Stimulated activated CD8-positive, alpha-beta memory T cell treated with anti-CD3 and anti-CD28 coated beads, Interleukin-7, amount 100 ng/mL, for 4 hours (primary cell): ENCODE data around the gene CD68.
A peak's percentile ranks its signal among the peaks of the same experiment; 100 is the strongest.
"Not testable (repeated sequence)": the region's sequence is repeated elsewhere in the genome, so short reads cannot be mapped to it uniquely, and the experiment has no call there.

Source experiments
- DNase-seq, 2 donors: peaks; one replicate each; pipeline ENCODE4 v3.0.0-alpha.2; 2020; ENCODE audit warnings: low read depth in 2 of 2

The CD68 gene

DNA sequence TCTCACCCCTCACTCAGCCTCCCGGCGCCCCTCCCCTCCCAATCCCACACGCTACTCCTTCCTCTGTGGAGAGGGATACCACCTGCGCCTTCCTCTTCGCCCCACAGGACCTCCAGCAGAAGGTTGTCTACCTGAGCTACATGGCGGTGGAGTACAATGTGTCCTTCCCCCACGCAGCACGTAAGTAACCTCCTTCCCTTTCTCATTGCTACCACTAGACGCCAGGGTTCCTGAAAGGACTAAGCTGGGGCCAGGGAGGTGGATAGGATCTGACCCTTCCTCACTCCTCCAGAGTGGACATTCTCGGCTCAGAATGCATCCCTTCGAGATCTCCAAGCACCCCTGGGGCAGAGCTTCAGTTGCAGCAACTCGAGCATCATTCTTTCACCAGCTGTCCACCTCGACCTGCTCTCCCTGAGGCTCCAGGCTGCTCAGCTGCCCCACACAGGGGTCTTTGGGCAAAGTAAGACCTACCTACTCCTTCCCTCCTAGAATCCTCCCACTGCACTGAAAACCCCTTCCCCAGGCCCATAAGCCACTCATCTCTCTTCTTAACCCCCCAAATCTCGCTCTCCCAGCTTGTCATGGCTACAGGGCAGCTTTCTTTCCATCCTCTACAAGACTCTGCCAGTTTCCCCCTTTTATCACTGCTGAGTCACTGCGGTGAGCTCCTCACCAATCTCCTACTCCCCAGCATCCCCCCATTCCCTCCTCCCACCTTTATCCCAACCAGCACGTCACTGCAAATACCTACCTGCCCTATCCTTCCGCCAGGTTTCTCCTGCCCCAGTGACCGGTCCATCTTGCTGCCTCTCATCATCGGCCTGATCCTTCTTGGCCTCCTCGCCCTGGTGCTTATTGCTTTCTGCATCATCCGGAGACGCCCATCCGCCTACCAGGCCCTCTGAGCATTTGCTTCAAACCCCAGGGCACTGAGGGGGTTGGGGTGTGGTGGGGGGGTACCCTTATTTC lies 1.5 kb downstream of the CD68 start:
- DNase-seq, result no peak

DNA sequence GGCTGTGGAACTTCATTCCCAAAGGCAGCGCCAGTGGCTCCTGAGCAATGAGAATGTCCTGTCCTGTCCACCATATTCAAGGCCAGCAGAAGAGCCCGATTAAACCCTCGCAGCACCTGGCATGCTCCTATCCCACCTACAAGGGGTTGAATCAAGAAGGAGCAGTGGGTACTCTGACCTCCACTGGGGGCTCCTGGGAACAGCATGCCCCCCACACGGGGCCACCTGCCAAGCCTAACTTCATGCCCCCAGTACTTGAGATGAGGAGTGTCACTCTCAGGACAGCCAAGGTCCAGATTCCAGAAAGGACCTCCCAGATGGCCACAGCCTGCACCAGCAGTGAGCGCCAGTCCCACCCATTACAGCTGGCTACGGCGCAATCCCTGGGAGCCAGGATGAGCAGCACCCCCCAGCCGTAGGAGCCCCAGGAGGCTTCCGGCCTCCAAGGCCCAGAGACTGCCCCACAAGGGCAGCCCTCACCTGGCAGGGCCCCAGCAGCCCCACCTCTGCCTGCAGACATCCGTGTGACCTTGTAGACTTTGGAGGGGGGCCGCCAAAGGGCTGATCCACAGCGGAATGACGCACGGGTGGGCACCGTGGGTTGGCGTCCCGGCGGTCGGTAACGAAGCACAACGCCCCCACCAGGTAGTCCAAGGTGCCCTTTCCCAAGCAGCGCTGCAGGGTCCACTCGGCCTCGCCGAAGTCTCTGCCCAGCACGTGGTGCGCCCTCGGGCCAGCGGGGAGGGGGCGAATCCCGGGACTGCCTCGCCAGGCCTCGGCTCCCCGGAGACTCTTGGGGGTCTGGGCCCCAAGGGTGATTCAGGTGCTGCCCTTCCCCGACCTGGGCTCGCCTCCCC lies 3.2 kb downstream of the CD68 start:
- DNase-seq, result no peak

DNA sequence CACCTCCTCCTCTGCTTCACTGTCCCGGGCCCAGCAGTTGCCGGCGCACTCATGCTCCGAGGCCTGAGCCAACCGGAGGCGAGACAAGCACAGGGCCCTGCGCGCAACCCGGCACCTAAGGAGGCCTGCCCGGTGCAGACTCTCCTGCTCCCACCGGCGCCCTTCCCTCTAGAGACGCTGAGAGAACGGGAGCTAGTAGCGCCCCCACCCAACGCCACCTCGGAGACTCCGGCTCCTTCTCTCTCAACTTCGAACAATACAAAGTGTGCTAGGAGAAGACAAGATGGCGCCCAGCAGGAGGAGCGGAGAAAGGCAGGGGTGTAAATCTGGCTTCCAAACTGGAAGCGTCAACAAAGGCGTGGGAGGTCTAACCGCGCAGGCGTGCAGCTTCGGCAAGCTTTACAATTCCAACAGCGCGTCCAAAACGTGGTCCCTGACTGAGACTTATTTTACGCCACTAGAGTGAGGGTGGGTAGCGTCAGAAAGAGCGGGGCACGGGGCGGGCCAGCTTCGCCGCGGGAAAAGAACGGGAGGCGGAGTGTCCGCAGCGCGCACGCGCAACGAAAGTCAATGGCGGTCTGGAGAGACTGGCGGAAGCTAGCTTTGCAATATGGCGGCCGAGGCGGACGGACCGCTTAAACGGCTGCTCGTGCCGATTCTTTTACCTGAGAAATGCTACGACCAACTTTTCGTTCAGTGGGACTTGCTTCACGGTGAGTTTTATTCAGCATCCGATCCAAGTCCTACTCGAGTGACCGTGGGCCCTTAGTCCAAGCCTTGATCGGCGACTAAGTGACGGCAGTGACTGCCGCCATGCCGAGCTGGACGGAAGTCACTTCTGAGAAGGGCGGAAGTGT lies 4.0 kb downstream of the CD68 start, which contains the start of gene MPDU1:
Gene MPDU1, plus strand, starts transcription at position 600 of the 857 bp plus-strand sequence. Its CDS starts 11 bp downstream, at position 611.
- DNase-seq, result peak; percentile 91 to 93

DNA sequence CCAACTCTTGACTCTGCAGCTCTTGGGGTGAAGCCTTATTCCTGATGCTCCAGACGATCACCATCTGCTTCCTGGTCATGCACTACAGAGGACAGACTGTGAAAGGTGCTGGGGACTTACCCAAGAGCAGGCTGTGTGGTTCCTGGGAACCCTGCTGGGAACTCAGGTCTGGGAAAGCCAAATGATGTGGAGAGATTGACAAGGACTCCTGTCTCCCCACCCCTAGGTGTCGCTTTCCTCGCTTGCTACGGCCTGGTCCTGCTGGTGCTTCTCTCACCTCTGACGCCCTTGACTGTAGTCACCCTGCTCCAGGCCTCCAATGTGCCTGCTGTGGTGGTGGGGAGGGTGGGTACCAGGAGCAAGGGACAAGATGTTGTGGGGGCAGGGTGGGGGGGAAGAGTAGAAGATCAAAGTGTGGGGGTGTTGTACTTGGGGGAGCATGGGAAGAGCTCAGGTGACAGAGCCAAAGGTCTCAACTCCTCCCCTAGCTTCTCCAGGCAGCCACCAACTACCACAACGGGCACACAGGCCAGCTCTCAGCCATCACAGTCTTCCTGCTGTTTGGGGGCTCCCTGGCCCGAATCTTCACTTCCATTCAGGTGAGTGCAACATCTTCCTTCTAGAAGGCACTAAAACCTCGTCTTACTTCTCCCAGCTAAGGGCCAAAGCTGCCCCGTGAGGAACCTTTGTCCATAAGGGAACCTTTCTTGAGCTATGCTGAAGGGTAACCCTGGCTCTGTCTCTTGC lies 7.4 kb downstream of the CD68 start:
- no peak for DNase-seq

DNA sequence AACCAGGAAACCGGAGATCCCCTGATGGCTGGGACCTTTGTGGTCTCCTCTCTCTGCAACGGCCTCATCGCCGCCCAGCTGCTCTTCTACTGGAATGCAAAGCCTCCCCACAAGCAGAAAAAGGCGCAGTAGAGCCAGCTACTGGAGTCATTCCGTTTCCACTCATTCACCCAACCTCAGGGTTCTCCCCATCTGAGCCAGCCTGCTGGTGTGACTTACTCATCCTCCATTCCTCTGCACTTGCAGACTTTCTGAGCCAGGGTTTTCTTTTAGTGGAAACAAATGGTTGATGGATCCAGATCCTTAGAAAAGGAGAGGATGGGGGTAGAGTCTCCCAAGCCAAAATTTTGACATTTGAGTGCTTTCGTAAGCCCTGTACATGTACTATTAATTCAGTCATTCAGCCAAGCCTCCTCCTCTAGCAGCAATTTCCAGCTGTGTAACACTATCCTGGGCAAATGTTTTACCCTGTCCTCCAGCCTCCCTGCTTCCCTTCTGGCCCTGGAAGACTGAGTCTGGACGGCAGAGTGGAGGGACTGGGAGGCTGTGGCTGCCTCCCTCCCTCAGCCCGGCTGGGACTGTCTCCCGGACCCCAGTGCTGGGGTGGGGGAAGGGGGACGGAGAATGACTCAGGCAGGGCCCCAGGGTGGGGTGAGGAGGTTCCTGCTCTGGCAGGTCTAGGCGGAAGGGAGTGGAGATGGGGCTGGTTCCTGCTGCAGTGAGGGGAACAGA lies 8.1 kb downstream of the CD68 start:
- DNase-seq, result no peak

DNA sequence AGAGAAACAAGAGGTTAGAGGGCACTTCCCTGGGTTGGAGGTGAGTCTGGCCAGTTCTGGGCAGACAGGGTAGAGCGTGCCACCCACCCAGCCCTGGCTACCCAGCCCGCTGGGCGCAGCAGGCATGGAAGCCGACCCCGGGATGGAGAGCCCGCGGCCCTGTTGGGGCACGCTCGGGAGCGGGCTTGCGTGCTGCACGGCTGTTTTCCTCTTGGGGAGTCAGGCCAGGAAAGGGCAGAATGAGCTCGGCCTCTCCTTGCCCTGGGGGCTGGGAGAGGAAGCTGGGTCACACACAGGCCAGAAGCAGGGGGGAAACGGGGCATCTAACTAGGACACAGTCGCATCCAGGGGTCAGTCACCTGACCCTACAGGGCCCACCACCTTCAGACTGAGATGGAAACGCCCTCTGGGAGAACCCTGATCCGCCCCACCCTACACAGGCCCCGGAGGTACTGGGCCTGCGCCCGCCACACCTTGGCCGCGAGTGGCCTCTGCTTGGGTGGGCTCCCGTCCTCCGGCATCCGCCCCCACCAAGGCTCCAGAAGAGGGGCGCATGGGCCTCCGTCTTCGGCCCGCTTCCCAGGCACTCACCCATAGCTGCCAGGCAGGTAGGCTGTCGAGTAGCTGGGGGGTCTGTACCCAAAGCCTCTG lies 9.2 kb downstream of the CD68 start:
- no peak for DNase-seq

DNA sequence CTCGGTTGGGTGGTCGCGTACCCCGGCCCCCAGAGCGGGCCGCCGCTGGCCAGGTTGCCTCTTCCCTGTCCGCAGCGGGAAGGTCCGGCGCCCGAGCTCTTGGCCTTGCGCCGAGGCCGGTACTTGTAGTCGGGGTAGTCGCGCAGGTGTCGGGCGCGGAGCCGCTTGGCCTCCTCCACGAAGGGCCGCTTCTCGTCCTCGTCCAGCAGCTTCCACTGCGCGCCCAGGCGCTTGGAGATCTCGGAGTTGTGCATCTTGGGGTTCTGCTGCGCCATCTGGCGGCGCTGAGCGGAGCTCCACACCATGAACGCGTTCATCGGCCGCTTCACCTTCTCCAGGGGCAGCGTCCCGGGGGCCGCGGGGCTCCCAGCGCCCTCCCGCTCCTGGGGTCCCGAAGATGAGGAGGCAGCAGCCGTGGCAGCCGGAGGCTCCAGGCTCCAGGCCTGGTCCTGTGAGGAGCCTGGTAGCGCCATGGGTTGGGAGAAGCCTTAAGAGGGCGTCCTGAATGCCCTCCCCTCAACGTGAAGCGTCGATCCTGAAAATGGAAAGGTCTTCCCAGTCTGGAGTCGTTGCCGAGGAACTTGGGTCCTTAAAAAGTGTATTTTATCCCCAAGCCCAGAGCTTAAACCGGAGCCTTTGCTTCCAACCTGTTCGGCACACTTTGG lies 9.9 kb downstream of the CD68 start:
- peak; percentile 22 to 55 for DNase-seq

DNA sequence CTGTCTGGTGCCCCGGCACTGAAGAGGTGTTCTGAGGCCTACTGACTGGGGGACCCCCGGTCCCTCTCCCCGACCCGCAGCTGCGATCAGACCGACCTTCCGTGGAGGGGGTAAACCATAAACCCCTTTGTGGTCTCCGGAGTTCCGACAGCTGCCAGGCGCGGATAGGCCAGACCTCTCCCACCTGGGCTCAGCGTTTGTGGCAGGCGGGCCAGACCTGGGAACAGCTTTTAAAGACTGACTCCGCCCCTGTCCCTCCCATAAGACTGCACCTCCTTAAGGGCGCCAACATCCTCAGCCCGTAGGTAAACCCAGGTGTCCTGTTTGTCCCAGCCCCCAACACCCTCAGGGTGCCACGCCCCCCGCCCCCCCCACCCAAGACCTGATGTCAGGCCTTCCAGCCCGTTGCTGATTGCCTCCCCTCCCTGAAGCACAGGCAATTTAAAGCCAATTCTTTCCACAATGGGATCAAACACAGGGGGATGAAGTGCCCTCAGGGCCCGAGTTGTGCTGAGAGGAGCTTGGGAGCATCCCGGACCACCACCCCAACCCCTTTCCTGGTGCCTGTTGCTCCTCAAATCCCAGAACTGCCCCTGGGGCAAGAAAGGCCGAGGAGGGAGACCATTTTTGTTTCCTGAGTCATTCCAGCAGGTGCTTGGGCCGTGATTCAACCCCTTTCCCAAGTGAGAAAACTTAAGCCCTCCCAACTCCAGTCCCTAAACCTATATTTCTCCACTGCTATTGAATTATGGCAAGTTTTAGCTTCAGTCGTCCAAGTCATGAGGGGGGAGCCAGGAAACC lies 10.7 kb downstream of the CD68 start, which contains the start of gene SOX15:
Gene SOX15, minus strand, starts transcription at position 204 of the 801 bp plus-strand sequence. CDS start 418 bp downstream, outside the sequence.
- no peak for DNase-seq

DNA sequence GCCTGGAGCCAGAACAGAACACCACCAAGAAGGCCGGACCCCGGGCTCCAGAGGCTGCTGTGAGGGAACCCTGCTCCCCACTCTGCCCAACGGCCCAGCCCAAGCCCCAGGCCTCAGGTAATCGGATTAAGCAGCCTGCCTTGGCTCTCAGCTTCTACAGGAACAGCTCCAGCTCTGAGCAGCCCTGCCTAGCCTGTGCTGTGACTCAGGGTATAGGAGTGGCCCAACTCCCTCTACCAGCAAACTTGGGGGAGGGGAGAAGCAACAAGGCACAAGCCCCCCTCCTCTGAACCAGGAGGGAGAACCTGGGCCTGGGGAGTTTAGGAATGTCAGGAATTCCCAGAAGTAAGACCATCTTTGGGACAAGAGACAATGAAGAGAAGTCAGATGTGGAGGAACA lies 11.3 kb downstream of the CD68 start:
- no peak for DNase-seq

DNA sequence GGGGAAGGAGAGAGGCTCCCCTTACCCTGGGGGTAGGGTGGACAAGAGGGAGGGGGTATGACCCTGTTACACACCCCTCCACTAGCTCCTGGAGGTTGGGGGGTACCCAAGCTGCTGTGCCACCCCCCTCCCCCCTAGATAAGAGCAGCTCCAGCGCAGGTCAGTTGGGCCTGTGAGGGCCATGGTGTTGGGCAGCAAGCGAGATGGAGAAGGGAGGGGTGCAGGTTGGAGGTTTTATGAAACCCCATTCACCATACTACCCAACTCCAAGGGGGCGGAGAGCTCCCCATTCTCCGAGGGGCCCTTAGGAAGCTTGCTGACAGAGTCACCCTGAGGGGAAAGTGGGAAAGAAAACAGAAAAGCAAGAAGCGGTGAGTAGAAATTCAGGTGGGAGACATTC lies 12.2 kb downstream of the CD68 start:
- no peak for DNase-seq

DNA sequence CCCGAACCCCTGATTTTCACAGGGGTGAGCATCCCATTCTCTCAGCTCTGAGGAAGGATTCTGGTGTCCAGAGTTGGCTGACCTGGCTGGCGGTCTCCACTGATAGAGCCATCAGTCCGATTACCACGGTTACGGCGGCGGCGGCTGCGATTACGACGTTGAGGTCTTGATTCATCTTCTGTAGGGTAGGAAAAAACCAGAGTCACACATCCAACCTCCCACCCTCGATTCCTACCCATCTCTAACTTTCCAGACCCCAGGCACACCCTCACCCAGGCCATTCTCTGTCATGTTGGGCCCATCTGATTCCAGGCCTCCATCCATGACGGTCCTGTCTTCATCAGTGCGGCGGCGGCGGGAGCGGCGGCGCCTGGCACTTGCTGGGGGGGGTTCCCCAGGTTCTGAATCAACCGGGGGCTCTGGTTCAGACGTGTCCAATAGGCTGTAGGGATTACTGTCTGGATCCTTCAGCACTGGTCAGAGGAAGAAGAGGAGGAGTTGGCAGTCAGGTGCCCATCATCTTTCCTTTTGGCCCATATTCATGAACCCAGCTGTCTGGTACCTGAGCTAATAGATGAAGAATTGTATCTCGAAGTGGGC lies 13.1 kb downstream of the CD68 start:
- no peak for DNase-seq

DNA sequence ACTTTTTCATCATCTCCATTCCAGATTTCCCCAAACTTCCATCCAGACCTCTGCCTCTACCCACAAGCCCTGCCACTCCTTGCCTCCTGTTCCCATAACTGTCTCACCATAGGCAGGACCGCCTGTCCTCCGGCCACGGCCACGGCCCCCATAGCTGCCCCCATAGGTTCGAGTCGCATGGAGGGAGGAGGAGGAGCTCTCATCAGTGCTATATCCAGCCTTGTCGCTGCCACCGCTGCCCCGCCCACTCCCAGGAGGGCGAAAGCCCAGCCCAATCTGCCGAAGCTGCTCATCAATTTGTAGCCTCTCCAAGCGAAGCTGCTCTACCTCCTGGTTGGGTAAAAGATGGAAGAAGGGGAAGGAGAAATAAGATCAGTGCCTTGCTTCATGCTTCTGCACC lies 13.9 kb downstream of the CD68 start:
- DNase-seq, result no peak

DNA sequence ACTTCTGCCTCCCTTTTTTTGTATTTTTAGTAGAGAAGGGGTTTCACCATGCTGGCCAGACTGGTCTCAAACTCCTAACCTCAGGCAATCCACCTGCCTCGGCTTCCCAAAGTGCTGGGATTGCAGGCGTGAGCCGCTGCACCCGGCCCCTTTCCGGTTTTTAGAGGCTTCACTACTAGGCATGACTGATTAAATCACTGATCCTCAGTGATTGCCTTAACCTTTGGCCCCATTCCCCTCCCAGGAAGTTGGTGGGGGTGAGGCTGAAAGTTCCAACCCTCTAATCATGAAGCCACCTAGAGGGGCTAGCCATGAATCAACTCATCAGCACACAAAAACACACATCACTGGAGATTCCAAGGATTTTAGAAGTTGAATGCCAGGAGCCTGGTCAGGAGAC lies 18.1 kb downstream of the CD68 start:
- not testable (repeated sequence) for DNase-seq

DNA sequence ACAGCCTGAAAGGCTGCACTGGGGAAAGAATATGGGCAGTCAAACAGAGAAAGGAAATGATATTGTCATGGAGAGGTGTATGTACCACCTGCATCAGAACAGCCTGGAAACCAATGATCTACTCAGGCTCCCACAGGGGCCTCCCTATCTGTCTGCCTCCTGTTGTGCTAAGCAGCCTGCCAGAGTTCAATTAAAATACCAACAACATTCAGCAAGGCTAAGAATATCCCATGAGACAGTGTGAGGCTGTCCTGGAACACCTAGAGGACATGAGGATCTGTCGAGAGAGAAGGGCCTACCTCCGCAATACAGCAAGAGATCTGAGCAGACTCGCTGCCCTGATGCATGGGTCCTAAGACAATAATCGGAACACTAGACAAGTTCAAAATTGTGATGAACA lies 26.8 kb downstream of the CD68 start:
- no peak for DNase-seq

DNA sequence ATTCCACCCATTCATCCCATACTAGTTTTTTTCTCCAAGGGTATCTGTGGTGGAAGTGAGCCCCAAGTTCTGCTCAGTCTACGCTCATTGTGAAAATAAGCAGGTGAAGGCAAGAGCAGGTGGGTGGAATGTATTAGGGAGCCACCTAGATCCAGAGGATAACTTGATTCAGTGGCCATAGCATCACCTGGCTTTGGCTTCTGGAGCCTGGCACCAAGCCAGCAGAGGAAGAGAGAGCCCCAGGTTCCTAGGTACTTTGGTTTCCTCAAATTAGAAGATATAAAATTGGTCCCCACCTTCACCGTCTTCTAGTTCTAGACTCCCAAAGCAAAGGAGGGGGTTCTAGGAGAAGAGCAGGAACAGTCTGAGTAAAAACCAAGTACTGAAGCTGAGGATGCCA lies 31.2 kb downstream of the CD68 start:
- no peak for DNase-seq

DNA sequence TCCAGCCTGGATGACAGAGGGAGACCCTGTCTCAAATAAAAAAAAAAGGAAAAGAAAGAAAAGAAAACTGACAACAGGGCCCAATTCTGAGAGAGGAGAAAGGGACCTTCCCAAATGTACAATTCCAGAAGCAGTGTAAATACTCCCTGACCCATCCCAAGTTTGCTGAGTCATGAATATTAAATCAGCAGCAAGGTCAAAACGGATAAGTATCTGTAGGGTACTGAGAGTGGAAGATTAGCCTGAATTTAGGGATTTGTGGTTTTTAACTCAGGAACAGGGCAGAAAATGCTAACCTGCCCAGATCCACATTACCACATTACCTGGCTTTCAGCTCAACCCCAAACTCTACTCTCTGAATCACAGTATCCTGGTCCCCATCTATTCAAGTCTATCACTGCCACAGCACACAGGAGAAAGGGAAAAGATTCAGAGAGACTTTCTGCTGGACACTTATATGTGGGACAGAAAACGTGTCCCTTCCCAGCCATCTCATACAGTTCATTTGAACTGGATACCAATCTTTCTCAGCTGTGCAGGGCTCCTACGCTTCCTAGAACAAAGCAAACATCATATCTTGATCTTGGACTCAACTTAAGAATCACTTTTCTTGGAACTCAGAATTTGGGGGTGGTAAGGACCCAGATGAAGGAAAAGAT lies 32.3 kb downstream of the CD68 start:
- no peak for DNase-seq

DNA sequence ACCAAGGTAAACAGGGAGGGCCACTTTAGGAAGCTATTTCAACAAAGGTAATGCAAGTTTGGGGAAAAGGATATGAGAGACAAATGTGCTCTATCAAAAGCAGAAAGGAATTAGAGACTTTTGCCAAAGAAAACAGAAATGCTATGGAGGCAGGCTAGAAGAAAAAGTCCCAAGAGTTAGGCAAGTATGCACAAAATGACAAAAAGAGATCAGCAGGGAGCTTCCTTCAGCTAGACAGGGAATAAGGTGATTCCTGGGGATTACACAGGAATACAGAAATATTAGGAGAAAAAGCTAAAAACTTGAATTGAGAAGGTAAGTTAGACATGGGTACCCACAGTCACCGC lies 32.8 kb downstream of the CD68 start:
- DNase-seq, result no peak
